DND-41 (cell line): Measurements from ENCODE around the gene ALDH8A1.

Experiments used
- EZH2 ChIP-seq: IDR thresholded peaks from 3 replicates; pipeline ENCODE4 v1.6.1; 2012; ENCODE audit warnings: borderline replicate concordance, low read depth, mild to moderate bottlenecking, moderate library complexity, low read length, inconsistent platforms; ENCODE audit not compliant: severe bottlenecking
- TF ChIP-seq, protein P1 (sequence below): IDR thresholded peaks from 2 replicates; pipeline ENCODE4 v1.5.1; 2012; ENCODE audit warnings: borderline replicate concordance, low read length, moderate library complexity, mild to moderate bottlenecking; ENCODE audit not compliant: poor library complexity, severe bottlenecking; ENCODE audit errors: extremely low read depth

DNA sequence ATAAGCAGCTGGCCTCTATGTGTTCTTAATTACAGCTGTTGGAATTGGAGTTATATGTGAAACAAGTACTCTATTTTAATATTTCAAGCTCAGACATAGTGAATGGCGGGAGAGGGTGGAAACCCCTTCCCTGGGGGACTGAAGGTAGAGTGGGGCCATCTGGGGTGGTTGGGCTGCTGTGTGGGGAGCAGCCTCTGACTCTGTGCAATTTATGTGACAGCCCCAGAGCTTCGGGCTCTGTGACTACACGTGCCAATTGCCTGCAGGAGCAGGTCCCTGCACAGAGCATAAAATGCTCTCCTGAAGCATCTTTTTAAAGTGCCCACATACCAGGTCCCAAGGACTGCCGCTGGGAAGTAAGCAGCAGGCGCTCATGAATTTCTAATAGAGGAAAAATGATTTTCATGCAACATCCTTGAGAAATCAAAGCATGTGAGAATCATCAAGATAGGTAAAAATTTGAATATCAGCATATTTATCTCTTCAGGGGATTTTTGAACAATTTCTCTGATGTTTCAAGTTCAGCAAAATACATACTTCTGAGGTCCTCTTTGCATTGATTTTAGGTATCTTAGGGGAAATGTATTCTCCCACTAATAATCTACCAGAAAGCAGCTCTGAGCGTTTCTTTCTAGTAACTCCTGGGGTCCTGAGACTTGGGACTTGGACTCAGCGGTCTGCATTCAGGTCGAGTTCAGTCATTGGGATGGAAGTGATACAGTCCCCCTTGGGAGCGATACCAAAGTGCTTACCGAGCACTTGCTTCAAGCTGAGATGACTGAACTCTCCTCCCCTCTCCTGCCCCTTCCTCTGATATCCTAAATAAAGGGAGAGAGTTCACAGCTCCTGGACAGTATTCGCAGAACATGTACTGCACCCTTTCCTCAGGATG is 40.0 kb downstream of the ALDH8A1 start:
- TF ChIP-seq, protein P1, sequence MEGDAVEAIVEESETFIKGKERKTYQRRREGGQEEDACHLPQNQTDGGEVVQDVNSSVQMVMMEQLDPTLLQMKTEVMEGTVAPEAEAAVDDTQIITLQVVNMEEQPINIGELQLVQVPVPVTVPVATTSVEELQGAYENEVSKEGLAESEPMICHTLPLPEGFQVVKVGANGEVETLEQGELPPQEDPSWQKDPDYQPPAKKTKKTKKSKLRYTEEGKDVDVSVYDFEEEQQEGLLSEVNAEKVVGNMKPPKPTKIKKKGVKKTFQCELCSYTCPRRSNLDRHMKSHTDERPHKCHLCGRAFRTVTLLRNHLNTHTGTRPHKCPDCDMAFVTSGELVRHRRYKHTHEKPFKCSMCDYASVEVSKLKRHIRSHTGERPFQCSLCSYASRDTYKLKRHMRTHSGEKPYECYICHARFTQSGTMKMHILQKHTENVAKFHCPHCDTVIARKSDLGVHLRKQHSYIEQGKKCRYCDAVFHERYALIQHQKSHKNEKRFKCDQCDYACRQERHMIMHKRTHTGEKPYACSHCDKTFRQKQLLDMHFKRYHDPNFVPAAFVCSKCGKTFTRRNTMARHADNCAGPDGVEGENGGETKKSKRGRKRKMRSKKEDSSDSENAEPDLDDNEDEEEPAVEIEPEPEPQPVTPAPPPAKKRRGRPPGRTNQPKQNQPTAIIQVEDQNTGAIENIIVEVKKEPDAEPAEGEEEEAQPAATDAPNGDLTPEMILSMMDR = no peak
- no peak for TF ChIP-seq EZH2
